SK-N-MC (cell line): ENCODE measurements around the gene RAB3GAP1.

Source experiments
- EZH2 ChIP-seq: fragments of 200-600 bp; sonication (generic); IDR thresholded peaks from one replicate; pipeline ENCODE4 v1.6.1; 2017; ENCODE audit warnings: antibody characterized with exemption
- FOXP2 ChIP-seq: optimal IDR thresholded peaks from 2 replicates; pipeline ENCODE3; 2011; ENCODE audit warnings: mild to moderate bottlenecking, moderate library complexity; ENCODE audit not compliant: insufficient read depth; ENCODE audit errors: extremely low read length, control extremely low read depth
- POLR2AphosphoS5 ChIP-seq: IDR thresholded peaks from 2 replicates; pipeline ENCODE4 v1.6.1; 2012; ENCODE audit warnings: mild to moderate bottlenecking, low read depth, low read length, borderline replicate concordance

GRCh38 chr2:135002836-135003235 lies 49.3 kb upstream of the RAB3GAP1 start:
- TF ChIP-seq EZH2 (no peak), POLR2AphosphoS5 (no peak), FOXP2 (no peak)
